ENCODE data around the gene ARHGEF12.
A peak's percentile ranks its signal among the peaks of the same experiment; 100 is the strongest.

ARHGEF12 gene

DNA sequence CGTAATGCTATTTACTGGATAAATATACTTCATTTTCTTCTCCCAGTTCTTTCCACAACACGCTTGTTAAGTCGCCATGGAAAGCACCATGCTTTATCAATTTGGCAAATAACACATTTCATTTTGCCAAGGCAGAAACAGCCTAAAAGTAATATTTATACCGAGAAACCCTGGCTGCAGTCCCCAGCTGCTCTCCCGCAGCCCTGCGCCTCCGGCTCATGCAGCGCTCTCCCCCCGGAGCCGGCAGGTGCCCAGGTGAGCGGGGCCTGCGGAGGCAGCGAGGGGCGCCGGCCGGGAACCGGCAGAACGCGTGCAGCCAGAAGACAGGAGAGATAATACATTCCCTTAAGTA is 681 bp upstream of the ARHGEF12 start:
- DNase-seq (ENCODE audit: extremely low spot score): peak; percentile 39
- ChIA-PET CTCF (interaction anchor here (0.7 to 1.2 kb wide), 7 partner anchors 9 to 69 kb away, joined by 3 to 9 read pairs (median 4); partner anchors contain the start of gene TLCD5), POLR2A (interaction anchor here (0.8 to 2.8 kb wide), 17 partner anchors 9 to 172 kb away, joined by 3 to 21 read pairs (median 4); no protein-coding TSS in a partner anchor)
- no peak for TF ChIP-seq FOXA1 (IDR thresholded peaks at IDR 0.05)
- no peak for TF ChIP-seq FOXK2 (IDR thresholded peaks at IDR 0.05)
- TF ChIP-seq BHLHE40 (IDR thresholded peaks at IDR 0.05; ENCODE audit: borderline replicate concordance): no peak
- no peak for TF ChIP-seq SUZ12 (IDR thresholded peaks at IDR 0.05)
- TF ChIP-seq ARNT (IDR thresholded peaks at IDR 0.05): no peak
- TF ChIP-seq CTBP1 (IDR thresholded peaks at IDR 0.05; ENCODE audit: borderline replicate concordance): no peak
- no peak for TF ChIP-seq LEF1 (IDR thresholded peaks at IDR 0.05; ENCODE audit: borderline replicate concordance)

DNA sequence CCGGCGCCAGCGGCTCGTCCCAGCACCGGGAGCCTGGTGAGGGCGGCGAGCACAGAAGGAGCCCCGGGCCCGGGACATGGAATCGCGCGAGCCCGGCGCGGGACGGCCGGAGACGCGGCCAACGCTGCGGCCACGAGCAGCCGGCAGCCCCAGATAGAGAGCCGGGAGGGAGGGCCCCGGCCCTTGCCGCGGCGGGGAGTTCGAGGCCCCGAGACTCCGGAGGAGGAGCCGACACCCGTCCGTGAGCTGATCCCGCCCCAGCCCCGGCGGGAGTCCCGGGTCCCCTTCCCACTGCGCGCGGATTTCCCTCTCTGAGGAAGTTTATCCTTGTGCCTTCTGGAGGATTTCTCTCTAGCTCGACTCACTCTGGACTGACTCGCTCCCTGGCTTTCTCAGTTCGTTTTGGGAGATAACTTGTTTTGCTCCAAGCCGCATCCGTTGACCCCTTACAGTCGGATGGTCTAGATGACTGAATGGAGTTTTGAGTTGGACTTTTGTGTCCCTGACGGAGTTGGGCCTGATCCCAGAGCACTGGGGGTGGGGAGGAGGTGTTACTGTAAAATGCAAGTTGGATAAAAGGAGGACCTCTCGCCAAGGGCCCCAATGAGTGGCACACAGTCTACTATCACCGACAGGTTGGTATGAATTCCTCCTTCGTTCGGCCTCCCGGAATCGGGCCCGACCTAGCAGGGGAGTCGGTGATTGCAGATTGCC is 585 bp downstream of the ARHGEF12 start:
- POLR2A ChIA-PET: interaction anchor here (1.0 to 2.8 kb wide), 6 partner anchors 10 to 77 kb away, joined by 3 to 21 read pairs (median 6); no protein-coding TSS in a partner anchor
- DNase-seq (ENCODE audit: extremely low spot score): peak; percentile 56
- CTCF ChIA-PET: interaction anchor here (0.6 kb wide), 1 partner anchor 127 kb away, joined by 4 read pairs; no protein-coding TSS in a partner anchor
- TF ChIP-seq, protein P1, sequence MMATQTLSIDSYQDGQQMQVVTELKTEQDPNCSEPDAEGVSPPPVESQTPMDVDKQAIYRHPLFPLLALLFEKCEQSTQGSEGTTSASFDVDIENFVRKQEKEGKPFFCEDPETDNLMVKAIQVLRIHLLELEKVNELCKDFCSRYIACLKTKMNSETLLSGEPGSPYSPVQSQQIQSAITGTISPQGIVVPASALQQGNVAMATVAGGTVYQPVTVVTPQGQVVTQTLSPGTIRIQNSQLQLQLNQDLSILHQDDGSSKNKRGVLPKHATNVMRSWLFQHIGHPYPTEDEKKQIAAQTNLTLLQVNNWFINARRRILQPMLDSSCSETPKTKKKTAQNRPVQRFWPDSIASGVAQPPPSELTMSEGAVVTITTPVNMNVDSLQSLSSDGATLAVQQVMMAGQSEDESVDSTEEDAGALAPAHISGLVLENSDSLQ (IDR thresholded peaks at IDR 0.05): peak; percentile 5; the same call in 1 of the 2 replicates
- no peak for TF ChIP-seq ARNT (IDR thresholded peaks at IDR 0.05)

DNA sequence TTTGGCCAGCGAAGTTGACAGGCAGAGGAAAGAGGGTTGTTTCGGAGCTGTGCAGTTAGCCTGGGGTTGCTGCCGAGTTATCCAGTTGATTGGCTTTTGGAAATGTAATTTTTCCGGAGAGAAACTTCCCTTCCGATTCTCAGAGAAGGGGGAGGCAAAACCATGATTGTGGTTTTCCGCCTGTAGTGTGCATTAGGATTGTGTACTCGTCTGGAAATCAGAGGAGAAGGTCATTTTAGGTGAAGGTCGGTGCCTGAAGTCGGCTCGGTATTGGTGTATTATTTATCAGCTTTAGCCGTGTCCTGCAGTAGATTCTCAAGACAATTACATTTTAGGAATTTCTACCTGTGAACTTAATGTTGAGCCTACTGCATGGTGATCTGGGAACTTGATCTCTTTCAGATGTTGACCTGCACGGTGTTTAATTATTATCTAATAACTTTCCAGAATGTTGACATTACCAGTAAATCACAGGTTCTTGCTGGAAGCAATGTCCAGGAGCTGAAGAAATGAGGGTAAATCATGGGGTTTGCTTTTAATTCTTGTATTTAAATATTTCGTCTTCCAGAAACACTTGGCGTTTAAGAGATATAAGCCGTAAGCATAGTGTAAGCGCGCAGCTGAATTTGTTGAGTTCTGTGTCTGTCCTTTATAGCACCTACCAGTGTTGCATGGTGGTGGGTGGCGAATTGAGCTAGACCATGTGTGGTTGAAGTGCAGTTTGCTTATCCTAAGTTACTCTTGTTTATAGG is 1.3 kb downstream of the ARHGEF12 start:
- DNase-seq (ENCODE audit: extremely low spot score): no peak
- TF ChIP-seq, protein P1 (IDR thresholded peaks at IDR 0.05): peak; percentile 1; the same call in 1 of the 2 replicates
- TF ChIP-seq L3MBTL2 (conservative IDR thresholded peaks at IDR 0.05) (peak; percentile 78), ZNF384 (IDR thresholded peaks at IDR 0.05) (no peak)
- CTCF ChIA-PET: interaction anchor here (0.5 to 0.9 kb wide), 2 partner anchors 10 to 16 kb away, joined by 3 read pairs; no protein-coding TSS in a partner anchor
- POLR2A ChIA-PET: interaction anchor here (0.5 to 2.8 kb wide), 4 partner anchors 9 to 167 kb away, joined by 3 to 21 read pairs (median 8); no protein-coding TSS in a partner anchor

DNA sequence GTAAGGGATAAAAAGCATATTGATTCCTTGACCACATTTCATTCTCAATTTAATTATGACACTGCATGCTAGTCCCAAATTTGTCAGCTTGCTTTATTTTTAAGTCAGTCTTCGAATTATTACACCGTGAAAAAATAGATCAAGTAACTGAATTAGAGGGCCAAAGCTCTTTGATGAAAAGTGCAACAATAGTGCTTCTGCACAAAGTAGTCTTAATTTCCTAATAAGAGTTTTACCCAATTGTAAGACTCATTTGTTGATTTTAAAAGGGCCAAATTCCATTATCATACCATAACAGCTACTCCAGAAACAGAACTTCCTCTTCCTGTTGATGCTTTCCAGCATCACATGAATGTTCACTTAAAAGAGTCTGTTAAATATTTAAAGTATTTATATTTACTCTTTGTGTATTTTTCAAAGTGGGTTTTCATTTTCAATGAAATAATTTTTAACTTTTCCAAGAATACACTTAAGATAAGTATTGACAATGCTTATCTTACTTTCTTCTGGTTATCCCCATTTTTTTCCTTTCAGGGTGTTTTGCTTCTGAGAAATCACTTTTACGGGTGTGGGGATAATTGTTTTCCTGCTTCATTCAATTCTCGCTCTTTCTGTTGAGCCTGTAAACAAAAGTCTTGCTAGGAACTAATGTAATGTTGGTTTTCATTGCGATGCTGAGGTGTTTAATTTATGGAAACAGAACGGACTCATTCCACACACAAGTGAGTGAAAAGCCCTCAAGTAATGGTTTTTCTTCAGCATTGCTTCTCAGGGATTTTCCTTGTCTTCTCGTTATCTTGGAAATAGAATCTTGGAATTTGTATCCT is 2.1 kb downstream of the ARHGEF12 start:
- ChIA-PET CTCF (interaction anchor here (0.5 to 0.9 kb wide), 2 partner anchors 9 to 17 kb away, joined by 3 read pairs; no protein-coding TSS in a partner anchor), POLR2A (interaction anchor here (0.6 to 2.8 kb wide), 2 partner anchors 9 to 166 kb away, joined by 3 to 21 read pairs; no protein-coding TSS in a partner anchor)
- no peak for DNase-seq (ENCODE audit: extremely low spot score)
- TF ChIP-seq NFRKB (IDR thresholded peaks at IDR 0.05) (no peak), L3MBTL2 (conservative IDR thresholded peaks at IDR 0.05) (0 out of 2 replicates have a peak, but pooled peaks have one; percentile 12), FOXK2 (IDR thresholded peaks at IDR 0.05) (no peak), FOXA1 (IDR thresholded peaks at IDR 0.05) (no peak)

DNA sequence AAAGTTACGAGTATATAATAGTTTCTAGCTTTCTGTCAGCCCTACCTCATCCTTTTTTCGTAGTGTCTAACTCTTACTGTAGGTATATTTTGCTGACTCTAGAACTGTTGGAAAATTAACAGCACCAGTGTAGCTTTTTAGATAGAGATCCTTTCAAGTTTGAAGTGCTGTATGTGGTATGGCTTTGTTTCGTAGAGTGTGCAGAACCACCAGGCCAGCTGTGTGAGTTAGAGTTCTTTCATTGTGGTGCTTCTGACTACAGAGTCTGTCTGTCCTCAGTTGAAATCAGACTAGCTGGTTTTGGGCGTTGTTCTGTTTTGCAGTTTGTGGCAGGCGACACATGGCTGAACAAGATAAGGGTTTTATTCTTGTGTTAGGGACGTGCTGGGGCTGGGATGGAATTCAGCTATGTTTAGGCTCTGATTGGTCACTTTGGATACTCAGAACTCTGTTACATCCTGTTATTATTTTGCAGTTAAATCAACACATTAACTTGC is 3.2 kb downstream of the ARHGEF12 start:
- ChIA-PET POLR2A (interaction anchor here (0.9 to 1.2 kb wide), 2 partner anchors 36 to 754 kb away, joined by 3 read pairs; no protein-coding TSS in a partner anchor), CTCF (interaction anchor here (0.7 to 1.0 kb wide), 2 partner anchors 10 to 46 kb away, joined by 3 read pairs; no protein-coding TSS in a partner anchor)
- no peak for TF ChIP-seq FOXA1 (IDR thresholded peaks at IDR 0.05)
- TF ChIP-seq ZNF384 (IDR thresholded peaks at IDR 0.05): no peak
- no peak for TF ChIP-seq L3MBTL2 (conservative IDR thresholded peaks at IDR 0.05)
- TF ChIP-seq TARDBP (IDR thresholded peaks at IDR 0.05): no peak
- no peak for TF ChIP-seq SUZ12 (IDR thresholded peaks at IDR 0.05)
- TF ChIP-seq SP1 (IDR thresholded peaks at IDR 0.05): no peak
- DNase-seq (ENCODE audit: extremely low spot score): no peak

DNA sequence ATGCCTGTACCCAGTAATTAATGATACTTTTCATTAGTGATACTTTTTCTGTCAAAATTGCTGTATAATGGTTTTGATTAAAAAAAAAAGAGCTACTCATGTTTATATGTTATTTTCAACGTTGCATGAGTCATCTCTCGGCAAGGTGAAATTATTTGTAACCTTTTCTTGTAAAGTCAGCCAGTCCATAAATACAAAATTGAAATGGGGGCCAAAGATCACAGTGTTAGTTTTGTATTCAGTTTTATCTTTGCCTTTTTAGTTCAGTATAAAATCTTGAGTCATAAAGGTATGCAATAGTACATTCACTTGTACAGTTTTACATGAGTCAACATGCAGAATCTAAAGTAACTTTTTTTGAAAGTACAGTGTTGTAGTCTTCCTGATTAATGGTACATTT is 4.3 kb downstream of the ARHGEF12 start:
- ChIA-PET POLR2A (no interaction called here), CTCF (no interaction called here)
- no peak for DNase-seq (ENCODE audit: extremely low spot score)
- no peak for TF ChIP-seq HDGF (IDR thresholded peaks at IDR 0.05; ENCODE audit: borderline replicate concordance)

DNA sequence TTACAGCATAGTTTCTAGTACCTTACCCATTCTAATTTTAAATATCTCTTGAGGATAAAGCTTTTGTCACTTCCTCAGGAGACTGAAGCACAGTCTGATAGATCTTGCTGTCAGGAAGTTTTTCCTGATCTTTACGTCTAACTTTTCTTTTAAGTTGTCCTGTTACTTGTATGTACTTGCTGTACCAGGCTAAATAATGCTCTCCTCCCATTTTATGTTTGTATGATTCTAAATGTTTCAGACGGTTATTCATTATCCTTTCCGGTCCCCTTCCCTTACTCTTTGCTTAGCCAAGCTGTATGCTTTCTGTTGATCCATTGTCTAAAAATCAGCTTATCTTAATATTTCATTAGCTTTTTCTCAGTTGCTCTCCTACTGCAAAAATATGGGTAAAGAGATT is 6.0 kb downstream of the ARHGEF12 start:
- DNase-seq (ENCODE audit: extremely low spot score): no peak
- TF ChIP-seq HDGF (IDR thresholded peaks at IDR 0.05; ENCODE audit: borderline replicate concordance): no peak
- TF ChIP-seq TARDBP (IDR thresholded peaks at IDR 0.05): no peak
- no peak for TF ChIP-seq L3MBTL2 (conservative IDR thresholded peaks at IDR 0.05)
- TF ChIP-seq, protein P1 (IDR thresholded peaks at IDR 0.05): no peak
- TF ChIP-seq ZNF384 (IDR thresholded peaks at IDR 0.05): no peak
- TF ChIP-seq FOXK2 (IDR thresholded peaks at IDR 0.05): no peak
- no peak for TF ChIP-seq LEF1 (IDR thresholded peaks at IDR 0.05; ENCODE audit: borderline replicate concordance)
- TF ChIP-seq CTBP1 (IDR thresholded peaks at IDR 0.05; ENCODE audit: borderline replicate concordance): no peak
- no peak for TF ChIP-seq ARNT (IDR thresholded peaks at IDR 0.05)
- TF ChIP-seq NFRKB (IDR thresholded peaks at IDR 0.05): no peak
- no peak for TF ChIP-seq SP1 (IDR thresholded peaks at IDR 0.05)
- TF ChIP-seq SUZ12 (IDR thresholded peaks at IDR 0.05): no peak
- TF ChIP-seq FOXA1 (IDR thresholded peaks at IDR 0.05): no peak
- TF ChIP-seq BHLHE40 (IDR thresholded peaks at IDR 0.05; ENCODE audit: borderline replicate concordance): no peak
- TF ChIP-seq FOXM1 (IDR thresholded peaks at IDR 0.05; ENCODE audit: borderline replicate concordance): no peak
- no peak for TF ChIP-seq ELF4 (IDR thresholded peaks at IDR 0.05)
- CTCF ChIA-PET: no interaction called here
- POLR2A ChIA-PET: no interaction called here
